ENCODE data around the gene ZNF618. TPM values are rescaled to one million over a fixed set of nuclear protein-coding genes. Genes with fewer than 3 reads are reported as not detected.

The ZNF618 gene
- total RNA-seq, 1 experiment from 2014 or later: 22.0 TPM

- ChIA-PET POLR2A (no interaction called here), CTCF (interaction anchor here (1.8 kb wide), 1 partner anchor 11 kb away, joined by 6 read pairs; no protein-coding TSS in a partner anchor)
- H3K4me3 Mint-ChIP-seq: no peak overlapping the region
- no peak for DNase-seq (ENCODE audit: low spot score)
- no peak overlapping the region for H3K27ac Mint-ChIP-seq
- peaks cover 6% of the 10 kb centered on the region for H3K9me3 Mint-ChIP-seq
- TF ChIP-seq E2F4 (CRISPR knock-in tag; IDR thresholded peaks at IDR 0.05; ENCODE audit: borderline replicate concordance, low read depth): no peak
- TF ChIP-seq E2F1 (CRISPR knock-in tag; IDR thresholded peaks at IDR 0.05): no peak
- TF ChIP-seq ZMAT4 (CRISPR knock-in tag; IDR thresholded peaks at IDR 0.05): no peak
- no peak for TF ChIP-seq IRF1 (CRISPR knock-in tag; IDR thresholded peaks at IDR 0.05)
- TF ChIP-seq E2F5 (CRISPR knock-in tag; IDR thresholded peaks at IDR 0.05): no peak
- no peak for TF ChIP-seq PRDM15 (CRISPR knock-in tag; IDR thresholded peaks at IDR 0.05)
- TF ChIP-seq GTF2I (CRISPR knock-in tag; conservative IDR thresholded peaks at IDR 0.05): no peak
- TF ChIP-seq NFE2L1 (CRISPR knock-in tag; IDR thresholded peaks at IDR 0.05): no peak
- TF ChIP-seq ZNF219 (CRISPR knock-in tag; IDR thresholded peaks at IDR 0.05; ENCODE audit: borderline replicate concordance): no peak
- no peak for TF ChIP-seq ZNF416 (CRISPR knock-in tag; IDR thresholded peaks at IDR 0.05)
- no peak for TF ChIP-seq NR3C1 (CRISPR knock-in tag; conservative IDR thresholded peaks at IDR 0.05; ENCODE audit: low read depth)
- TF ChIP-seq MXD4 (CRISPR knock-in tag; IDR thresholded peaks at IDR 0.05; ENCODE audit: borderline replicate concordance): no peak
- TF ChIP-seq JAZF1 (CRISPR knock-in tag; IDR thresholded peaks at IDR 0.05): no peak
- TF ChIP-seq ESRRA (CRISPR knock-in tag; IDR thresholded peaks at IDR 0.05; ENCODE audit: borderline replicate concordance): no peak
- TF ChIP-seq GABPB1 (CRISPR knock-in tag; IDR thresholded peaks at IDR 0.05): no peak
- no peak for TF ChIP-seq USF1 (CRISPR knock-in tag; IDR thresholded peaks at IDR 0.05)
- TF ChIP-seq STAT6 (CRISPR knock-in tag; conservative IDR thresholded peaks at IDR 0.05; ENCODE audit: low read depth): no peak
- no peak for TF ChIP-seq TP53 (CRISPR knock-in tag; IDR thresholded peaks at IDR 0.05)
- peaks cover 23% of the 10 kb centered on the region for H3K36me3 Mint-ChIP-seq
- no peaks in the 10 kb centered on the region for H3K27me3 Mint-ChIP-seq (ENCODE audit: low read depth)
- ATAC-seq: no peak
- H3K4me1 Mint-ChIP-seq: peaks cover 7% of the 10 kb centered on the region
Observed at GRCh38 chr9:113973963-113974413, 97.9 kb downstream of the ZNF618 start.
